ENCODE measurements around the gene HMGB1. TPM values are rescaled to one million over a fixed set of nuclear protein-coding genes. Genes with fewer than 3 reads are reported as not detected.

Gene HMGB1
- total RNA-seq, 1 donor from 2014 or later, result 264 TPM

DNA sequence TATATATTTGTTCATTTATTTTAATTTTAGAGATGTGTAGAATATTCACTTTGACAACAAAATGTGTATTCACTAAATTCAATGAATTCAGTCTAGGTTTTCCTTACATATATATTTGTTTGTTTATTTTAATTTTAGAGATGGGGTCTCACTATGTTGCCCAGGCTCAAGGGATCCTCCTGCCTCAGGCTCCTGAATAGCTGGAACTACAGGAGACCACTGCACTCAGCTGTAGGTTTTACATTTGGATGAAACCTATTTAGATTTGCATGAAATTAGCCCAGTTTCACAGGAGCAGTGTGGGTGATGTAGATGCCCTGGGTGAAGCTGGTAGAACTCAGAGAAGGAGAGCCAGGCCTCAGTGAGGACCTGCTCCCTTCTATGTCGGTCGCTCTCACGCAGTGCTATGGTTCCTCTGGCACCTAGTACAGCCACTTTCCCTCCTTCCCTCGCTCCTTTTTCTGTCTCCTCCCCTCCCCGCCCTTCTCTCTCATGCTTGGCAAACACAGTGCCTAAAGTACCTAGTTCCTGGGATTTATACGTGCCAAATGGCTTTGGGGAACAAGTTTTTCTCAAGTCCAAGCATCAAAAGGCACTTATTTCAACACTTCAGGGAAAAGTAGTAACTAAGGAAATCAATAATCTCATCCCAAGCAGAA is 14.7 kb upstream of the HMGB1 start:
- Mint-ChIP-seq H3K36me3 (ENCODE audit: unreplicated experiment) (no peaks in the 10 kb centered on the region), H3K4me3 (ENCODE audit: unreplicated experiment) (no peak overlapping the region), H3K27me3 (ENCODE audit: unreplicated experiment) (peaks cover 9% of the 10 kb centered on the region), H3K27ac (ENCODE audit: unreplicated experiment) (no peak overlapping the region), H3K4me1 (ENCODE audit: unreplicated experiment) (peaks cover 4% of the 10 kb centered on the region), H3K9me3 (ENCODE audit: unreplicated experiment) (no peaks in the 10 kb centered on the region)
- DNase-seq (ENCODE audit: extremely low spot score, unreplicated experiment), result no peak
- TF ChIP-seq, protein P1, sequence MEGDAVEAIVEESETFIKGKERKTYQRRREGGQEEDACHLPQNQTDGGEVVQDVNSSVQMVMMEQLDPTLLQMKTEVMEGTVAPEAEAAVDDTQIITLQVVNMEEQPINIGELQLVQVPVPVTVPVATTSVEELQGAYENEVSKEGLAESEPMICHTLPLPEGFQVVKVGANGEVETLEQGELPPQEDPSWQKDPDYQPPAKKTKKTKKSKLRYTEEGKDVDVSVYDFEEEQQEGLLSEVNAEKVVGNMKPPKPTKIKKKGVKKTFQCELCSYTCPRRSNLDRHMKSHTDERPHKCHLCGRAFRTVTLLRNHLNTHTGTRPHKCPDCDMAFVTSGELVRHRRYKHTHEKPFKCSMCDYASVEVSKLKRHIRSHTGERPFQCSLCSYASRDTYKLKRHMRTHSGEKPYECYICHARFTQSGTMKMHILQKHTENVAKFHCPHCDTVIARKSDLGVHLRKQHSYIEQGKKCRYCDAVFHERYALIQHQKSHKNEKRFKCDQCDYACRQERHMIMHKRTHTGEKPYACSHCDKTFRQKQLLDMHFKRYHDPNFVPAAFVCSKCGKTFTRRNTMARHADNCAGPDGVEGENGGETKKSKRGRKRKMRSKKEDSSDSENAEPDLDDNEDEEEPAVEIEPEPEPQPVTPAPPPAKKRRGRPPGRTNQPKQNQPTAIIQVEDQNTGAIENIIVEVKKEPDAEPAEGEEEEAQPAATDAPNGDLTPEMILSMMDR (IDR thresholded peaks at IDR 0.05), result no peak

DNA sequence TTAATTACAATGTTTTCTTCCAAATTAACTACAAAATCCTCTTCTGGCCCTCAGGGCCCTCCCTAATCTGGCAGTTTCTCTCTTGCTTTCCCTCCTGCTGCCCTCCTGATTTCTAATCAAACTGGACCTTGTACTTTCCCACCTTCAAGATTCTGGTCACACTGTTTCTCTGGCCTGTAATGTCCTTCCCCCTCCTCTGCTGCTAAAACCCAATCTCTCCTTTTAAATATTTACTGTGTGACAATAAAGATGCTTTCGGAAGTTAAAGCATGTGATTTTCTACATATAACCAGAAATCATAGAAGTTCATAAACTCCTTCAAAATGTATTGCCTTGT is 14.1 kb upstream of the HMGB1 start:
- peaks cover 9% of the 10 kb centered on the region for H3K27me3 Mint-ChIP-seq (ENCODE audit: unreplicated experiment)
- TF ChIP-seq, protein P1 (IDR thresholded peaks at IDR 0.05), result no peak
- H3K36me3 Mint-ChIP-seq (ENCODE audit: unreplicated experiment), result no peaks in the 10 kb centered on the region
- no peaks in the 10 kb centered on the region for H3K9me3 Mint-ChIP-seq (ENCODE audit: unreplicated experiment)
- peaks cover 4% of the 10 kb centered on the region for H3K4me1 Mint-ChIP-seq (ENCODE audit: unreplicated experiment)
- no peak overlapping the region for H3K27ac Mint-ChIP-seq (ENCODE audit: unreplicated experiment)
- H3K4me3 Mint-ChIP-seq (ENCODE audit: unreplicated experiment), result no peak overlapping the region
- DNase-seq (ENCODE audit: extremely low spot score, unreplicated experiment), result no peak

DNA sequence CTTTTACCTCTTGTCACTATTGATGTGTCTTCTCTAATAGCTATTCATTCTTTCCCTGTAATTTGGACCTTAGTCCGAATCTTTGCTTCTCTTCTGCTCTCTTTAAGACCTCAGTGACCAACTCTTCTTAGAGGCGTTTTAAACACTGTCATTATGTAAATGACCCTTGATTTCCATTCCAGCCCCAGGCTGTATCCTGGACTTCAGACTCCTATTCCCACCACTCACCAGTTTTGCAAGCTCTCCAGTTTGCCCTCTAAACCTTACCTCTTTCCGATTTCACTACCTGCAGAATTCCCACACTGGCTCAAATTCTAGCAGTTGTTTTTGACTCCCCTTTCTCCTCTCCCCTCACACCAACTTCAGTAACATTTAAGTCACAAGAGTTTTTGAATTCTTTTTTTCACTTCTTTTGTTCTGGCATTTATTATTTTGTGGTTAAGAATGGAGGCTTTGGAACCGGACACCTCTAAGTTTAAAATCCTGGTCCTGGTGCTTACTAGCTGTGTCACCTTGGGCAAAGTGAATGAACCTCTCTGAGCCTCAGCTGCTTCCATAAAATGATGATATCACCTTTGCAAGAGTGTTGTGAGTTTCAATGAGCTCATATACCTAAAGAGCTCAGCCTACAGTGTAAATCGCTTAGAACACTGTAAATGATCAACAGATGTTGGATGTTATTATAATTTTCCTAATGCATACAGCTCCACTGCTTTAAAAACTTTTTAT is 13.6 kb upstream of the HMGB1 start:
- H3K27me3 Mint-ChIP-seq (ENCODE audit: unreplicated experiment), result peaks cover 9% of the 10 kb centered on the region
- H3K4me1 Mint-ChIP-seq (ENCODE audit: unreplicated experiment), result peaks cover 4% of the 10 kb centered on the region
- no peaks in the 10 kb centered on the region for H3K36me3 Mint-ChIP-seq (ENCODE audit: unreplicated experiment)
- no peaks in the 10 kb centered on the region for H3K9me3 Mint-ChIP-seq (ENCODE audit: unreplicated experiment)
- DNase-seq (ENCODE audit: extremely low spot score, unreplicated experiment), result no peak
- TF ChIP-seq, protein P1 (IDR thresholded peaks at IDR 0.05), result no peak
- H3K27ac Mint-ChIP-seq (ENCODE audit: unreplicated experiment), result no peak overlapping the region
- H3K4me3 Mint-ChIP-seq (ENCODE audit: unreplicated experiment), result no peak overlapping the region

DNA sequence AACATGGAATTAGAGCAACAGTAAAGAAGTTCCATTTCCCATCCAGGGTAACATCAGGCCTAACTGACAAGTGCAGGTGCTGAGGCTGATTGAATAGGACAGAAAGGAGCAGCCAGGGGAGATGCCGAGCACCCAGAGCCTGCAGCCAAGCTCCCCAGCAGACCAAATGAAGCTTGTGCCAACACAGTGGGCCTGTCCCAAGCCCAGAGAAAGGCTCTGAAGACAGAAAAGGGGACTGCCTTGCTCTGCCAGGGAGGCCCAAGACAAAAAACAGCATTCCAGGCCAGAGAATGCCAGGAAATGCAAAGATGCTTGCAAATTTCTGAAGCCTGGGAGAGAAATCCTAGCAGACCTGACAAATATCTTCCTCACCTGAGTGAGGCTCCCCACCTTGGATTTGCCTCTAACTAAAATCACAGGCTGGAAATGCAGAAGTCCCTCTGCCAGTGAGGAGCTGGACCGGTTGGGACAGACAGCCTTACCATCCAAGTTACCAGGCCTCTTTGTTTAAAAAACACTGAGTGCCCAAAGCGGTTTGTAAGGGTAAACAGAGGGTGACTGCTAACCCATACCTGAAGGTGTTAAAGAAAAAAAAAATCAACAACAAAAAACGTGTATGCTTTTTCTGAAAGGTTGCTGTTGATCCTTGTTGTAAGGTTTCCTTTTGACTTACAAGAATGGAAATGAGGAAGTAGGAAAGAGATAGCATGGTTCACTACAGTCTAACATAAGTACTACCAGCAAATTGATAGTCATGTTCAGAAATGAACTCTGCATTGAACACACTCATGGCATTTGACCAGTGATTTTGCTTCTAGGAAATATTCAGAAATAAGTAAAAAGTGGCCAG is 11.8 kb upstream of the HMGB1 start:
- Mint-ChIP-seq H3K36me3 (ENCODE audit: unreplicated experiment) (no peaks in the 10 kb centered on the region), H3K27ac (ENCODE audit: unreplicated experiment) (no peak overlapping the region), H3K4me1 (ENCODE audit: unreplicated experiment) (peaks cover 4% of the 10 kb centered on the region), H3K4me3 (ENCODE audit: unreplicated experiment) (no peak overlapping the region), H3K9me3 (ENCODE audit: unreplicated experiment) (no peaks in the 10 kb centered on the region), H3K27me3 (ENCODE audit: unreplicated experiment) (peaks cover 9% of the 10 kb centered on the region)
- TF ChIP-seq, protein P1 (IDR thresholded peaks at IDR 0.05), result no peak
- DNase-seq (ENCODE audit: extremely low spot score, unreplicated experiment), result no peak

DNA sequence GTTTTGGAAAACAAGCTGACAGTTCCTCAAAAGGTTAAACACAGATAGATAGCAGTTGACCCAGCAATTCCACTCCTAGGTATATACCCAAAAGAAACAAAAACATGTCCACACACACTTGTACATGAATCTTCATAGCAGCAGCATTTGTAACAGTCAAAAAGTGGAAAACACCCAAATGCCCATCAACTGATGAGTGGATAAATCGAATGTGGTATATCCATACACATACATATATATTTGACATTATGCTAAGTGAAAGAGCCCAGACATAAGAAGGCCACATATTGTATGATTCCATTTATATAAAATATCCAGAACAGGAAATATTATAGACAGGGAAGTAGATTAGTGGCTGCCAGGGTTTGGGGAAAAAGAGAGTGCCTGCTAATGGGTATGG is 7.9 kb upstream of the HMGB1 start:
- H3K9me3 Mint-ChIP-seq (ENCODE audit: unreplicated experiment), result no peaks in the 10 kb centered on the region
- peaks cover 4% of the 10 kb centered on the region for H3K4me1 Mint-ChIP-seq (ENCODE audit: unreplicated experiment)
- H3K27ac Mint-ChIP-seq (ENCODE audit: unreplicated experiment), result no peak overlapping the region
- H3K4me3 Mint-ChIP-seq (ENCODE audit: unreplicated experiment), result no peak overlapping the region
- H3K27me3 Mint-ChIP-seq (ENCODE audit: unreplicated experiment), result no peaks in the 10 kb centered on the region
- DNase-seq (ENCODE audit: extremely low spot score, unreplicated experiment), result no peak
- no peaks in the 10 kb centered on the region for H3K36me3 Mint-ChIP-seq (ENCODE audit: unreplicated experiment)
- TF ChIP-seq, protein P1 (IDR thresholded peaks at IDR 0.05), result no peak

Data from osteocyte (in vitro differentiated cells).